Thoracic aorta (tissue), 2 donors: Measurements from ENCODE around the gene MYO1A. TPM values are rescaled to one million over a fixed set of nuclear protein-coding genes. Genes with fewer than 3 reads are reported as not detected.

Source experiments
- ATAC-seq: fragments of 150-250 bp; one replicate; pipeline ENCODE4 v1.8.0; 2017; ENCODE audit warnings: low read depth; ENCODE audit not compliant: insufficient number of reproducible peaks, low FRiP score
- DNase-seq: peaks from one replicate; pipeline ENCODE4 v3.0.0-alpha.2; 2020; ENCODE audit warnings: low spot score
- H3K27ac ChIP-seq, 2 donors: fragments of 200-600 bp; sonication (generic); 1 replicate in 1 of 2; 2 replicates in 1 of 2; pipeline ENCODE4 v1.5.1; 2016; ENCODE audit warnings: mild to moderate bottlenecking in 2 of 2, moderate library complexity in 2 of 2
- H3K27me3 ChIP-seq: fragments of 200-600 bp; sonication (generic); replicated peaks from 2 replicates; pipeline ENCODE4 v1.6.0; 2016; ENCODE audit warnings: mild to moderate bottlenecking; ENCODE audit not compliant: insufficient read depth
- H3K36me3 ChIP-seq: fragments of 200-600 bp; sonication (generic); one replicate; pipeline ENCODE4 v1.5.1; 2016
- H3K4me1 ChIP-seq, 2 donors: fragments of 200-600 bp; sonication (generic); 1 replicate in 1 of 2; 2 replicates in 1 of 2; pipeline versions ENCODE4 v1.5.1 to v1.6.0; 2016; ENCODE audit warnings: low read depth in 2 of 2, mild to moderate bottlenecking in 1 of 2; ENCODE audit not compliant: control insufficient read depth in 1 of 2
- H3K4me3 ChIP-seq: fragments of 200-600 bp; sonication (generic); 2 replicates; pipeline ENCODE4 v1.5.1; 2016; ENCODE audit warnings: mild to moderate bottlenecking
- H3K9me3 ChIP-seq: fragments of 200-600 bp; sonication (generic); 2 replicates; pipeline ENCODE4 v1.5.1; 2016
- CTCF ChIP-seq: fragments of 200-600 bp; sonication (generic); IDR thresholded peaks from one replicate; pipeline ENCODE4 v1.5.1; 2019; ENCODE audit warnings: antibody characterized with exemption
- total RNA-seq, 2 donors: library from RNA; depleted of rRNA; stranded (reverse); fragments of >200 nt; gene quantifications; one replicate each; pipeline versions ENCODE4 v1.1.0 to v1.2.3, GENCODE V29; 2016

Gene MYO1A
- total RNA-seq, 2 donors from 2014 or later: 1.7 to 2.2 TPM

GRCh38 chr12:57005980-57006808, 43.7 kb downstream of the MYO1A start, which contains the start of gene ZBTB39:
Gene ZBTB39, minus strand, starts transcription at chr12:57006546. Its CDS starts 1,629 bp downstream, at chr12:57004917.
- H3K4me3 ChIP-seq: peak within 1 kb of the TSS; percentile 88
- no peaks in the 10 kb centered on the region for H3K9me3 ChIP-seq
- peak within 1 kb of the TSS; percentile 57 to 70 for H3K27ac ChIP-seq
- H3K36me3 ChIP-seq: peaks cover 22% of the 10 kb centered on the region
- DNase-seq (no peak), ATAC-seq (peak; percentile 49)
- TF ChIP-seq CTCF: peak; percentile 44
- no peaks in the 10 kb centered on the region for H3K27me3 ChIP-seq
- H3K4me1 ChIP-seq: peaks cover 14 to 20% of the 10 kb centered on the region in 2 donors

- TF ChIP-seq CTCF: no peak
Measured at GRCh38 chr12:57004651-57005050, 45.3 kb downstream of the MYO1A start.

GRCh38 chr12:57003395-57003794, 46.5 kb downstream of the MYO1A start:
- no peak overlapping the region for H3K27ac ChIP-seq
- no peak for TF ChIP-seq CTCF
- H3K9me3 ChIP-seq: no peaks in the 10 kb centered on the region
- peaks cover 14 to 20% of the 10 kb centered on the region in 2 donors for H3K4me1 ChIP-seq
- ATAC-seq (no peak), DNase-seq (no peak)
- H3K27me3 ChIP-seq: no peaks in the 10 kb centered on the region
- H3K4me3 ChIP-seq: no peak overlapping the region
- peaks cover 22% of the 10 kb centered on the region for H3K36me3 ChIP-seq

More at GRCh38 chr12:57004651-57005050, 45.3 kb downstream of the MYO1A start:
- DNase-seq: no peak
- H3K27me3 ChIP-seq: no peaks in the 10 kb centered on the region
- H3K9me3 ChIP-seq: no peaks in the 10 kb centered on the region
- peaks cover 22% of the 10 kb centered on the region for H3K36me3 ChIP-seq
- no peak overlapping the region for H3K4me3 ChIP-seq
- no peak overlapping the region for H3K27ac ChIP-seq
- no peak for ATAC-seq
- peaks cover 14 to 20% of the 10 kb centered on the region in 2 donors for H3K4me1 ChIP-seq

- Histone ChIP-seq H3K27me3 (no peaks in the 10 kb centered on the region), H3K36me3 (peaks cover 22% of the 10 kb centered on the region), H3K4me3 (no peak overlapping the region), H3K27ac (no peak overlapping the region), H3K9me3 (no peaks in the 10 kb centered on the region), H3K4me1 (peaks cover 10 to 12% of the 10 kb centered on the region in 2 donors)
- DNase-seq: no peak
- ATAC-seq: no peak
- peak; percentile 46 for TF ChIP-seq CTCF
Measured at GRCh38 chr12:57001448-57001906, 48.5 kb downstream of the MYO1A start.

- H3K4me3 ChIP-seq: no peak overlapping the region
- no peak overlapping the region for H3K27ac ChIP-seq
- ATAC-seq (no peak), DNase-seq (no peak)
- no peaks in the 10 kb centered on the region for H3K9me3 ChIP-seq
- peaks cover 6 to 8% of the 10 kb centered on the region in 2 donors for H3K4me1 ChIP-seq
- H3K36me3 ChIP-seq: peaks cover 25% of the 10 kb centered on the region
- H3K27me3 ChIP-seq: no peaks in the 10 kb centered on the region
- no peak for TF ChIP-seq CTCF
Measured at GRCh38 chr12:57000393-57000792, 49.5 kb downstream of the MYO1A start.
